Measurements from ENCODE around the gene SMYD3.

The SMYD3 gene

GRCh38 chr1:246506674-246507481 lies at the start of gene SMYD3:
Gene SMYD3 (minus strand): TSS chr1:246507279.
- no peak for DNase-seq (ENCODE audit: low read depth)

DNA sequence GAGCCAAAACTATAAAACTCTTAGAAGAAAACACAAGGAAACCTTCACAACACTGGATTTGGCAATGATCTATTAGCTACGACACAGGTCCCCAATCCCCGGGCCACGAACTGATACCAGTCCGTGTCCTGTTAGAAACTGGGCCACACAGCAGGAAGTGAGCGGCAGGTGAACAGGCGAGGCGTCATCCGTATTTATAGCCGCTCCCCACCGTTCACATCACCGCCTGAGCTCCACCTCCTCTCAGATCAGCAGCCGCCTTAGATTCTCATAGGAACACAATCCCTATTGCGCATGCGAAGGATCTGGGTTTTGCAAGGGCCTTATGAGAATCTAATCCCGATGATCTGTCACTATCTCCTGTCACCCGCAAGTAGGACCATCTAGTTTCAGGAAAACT lies 47.1 kb upstream of the SMYD3 start:
- no peak for DNase-seq (ENCODE audit: low read depth)

DNA sequence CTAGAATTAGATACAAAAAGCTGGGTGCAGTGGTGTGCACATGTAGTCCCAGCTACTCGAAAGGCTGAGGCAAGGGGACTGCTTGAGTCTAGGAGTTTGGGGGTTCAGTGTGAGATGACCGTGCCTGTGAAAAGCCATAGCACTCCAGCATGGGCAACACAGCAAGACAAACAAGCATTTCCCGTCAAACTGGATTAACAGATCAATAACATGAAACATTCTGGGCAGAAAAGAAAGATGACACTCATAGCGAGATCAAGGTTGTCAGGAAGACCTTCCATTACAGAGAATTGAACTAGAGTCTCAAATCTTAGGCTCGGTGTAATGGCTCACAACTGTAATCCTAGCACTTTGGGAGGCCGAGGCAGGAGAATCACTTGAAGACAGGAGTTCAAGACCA lies 45.0 kb upstream of the SMYD3 start:
- no peak for DNase-seq (ENCODE audit: low read depth)

- no peak for DNase-seq (ENCODE audit: low read depth)
Observed at GRCh38 chr1:246550402-246550801, 43.3 kb upstream of the SMYD3 start.

- DNase-seq (ENCODE audit: low read depth): no peak
Observed at GRCh38 chr1:246549665-246550064, 42.6 kb upstream of the SMYD3 start.

GRCh38 chr1:246544001-246544400 lies 36.9 kb upstream of the SMYD3 start:
- no peak for DNase-seq (ENCODE audit: low read depth)

DNA sequence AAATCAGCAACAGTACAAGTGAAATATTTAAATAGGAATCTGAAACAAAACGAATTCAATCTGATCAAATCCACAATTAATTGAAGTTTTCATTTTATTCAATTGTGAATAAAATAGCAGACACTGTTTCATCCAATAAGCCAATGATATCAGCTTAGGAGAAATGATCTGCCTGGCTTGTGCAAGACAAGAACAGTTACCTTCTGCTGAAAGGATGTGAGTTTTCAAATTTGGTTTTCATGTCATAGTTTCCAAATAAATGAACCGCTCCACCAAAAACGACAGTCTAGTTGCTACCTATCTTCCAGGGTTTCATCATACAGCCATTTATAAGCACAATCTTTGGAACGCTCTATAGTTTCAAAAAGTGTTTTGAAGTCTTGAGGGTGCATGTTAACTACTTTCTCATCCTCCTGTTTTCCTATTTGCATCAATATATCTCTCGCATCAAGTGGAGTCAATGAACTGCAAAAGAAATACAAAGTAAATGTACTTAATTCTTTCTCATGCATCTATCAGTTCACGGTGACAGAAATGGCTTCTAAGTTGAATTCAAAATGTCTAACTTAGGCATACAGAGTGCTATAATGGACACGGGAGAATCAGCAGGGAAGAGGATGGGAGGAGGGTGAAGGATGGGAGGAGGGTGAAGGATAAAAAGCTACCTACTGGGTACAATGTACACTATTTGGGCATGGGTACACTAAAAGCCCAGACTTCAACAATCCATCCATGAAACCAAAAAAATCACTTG lies 33.8 kb upstream of the SMYD3 start:
- no peak for DNase-seq (ENCODE audit: low read depth)

DNA sequence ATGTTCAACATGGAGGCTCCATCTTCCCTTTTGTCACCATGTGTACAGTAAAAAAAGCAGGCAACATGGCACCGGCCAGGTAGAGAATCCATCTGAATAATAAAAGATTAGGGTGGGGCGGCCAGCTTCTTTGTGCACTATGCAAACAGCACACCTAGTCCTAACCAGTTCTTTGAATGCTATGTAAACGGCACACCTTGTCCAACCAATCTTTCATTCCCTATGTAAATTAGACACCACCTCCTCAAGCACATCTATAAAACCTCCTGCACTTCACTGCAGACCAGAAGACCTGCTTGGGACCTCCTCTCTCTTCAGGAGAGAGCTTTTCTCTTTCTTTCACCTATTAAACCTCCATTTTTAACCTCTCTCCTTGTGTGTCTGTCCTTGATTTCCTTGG lies 30.8 kb upstream of the SMYD3 start:
- no peak for DNase-seq (ENCODE audit: low read depth)

DNA sequence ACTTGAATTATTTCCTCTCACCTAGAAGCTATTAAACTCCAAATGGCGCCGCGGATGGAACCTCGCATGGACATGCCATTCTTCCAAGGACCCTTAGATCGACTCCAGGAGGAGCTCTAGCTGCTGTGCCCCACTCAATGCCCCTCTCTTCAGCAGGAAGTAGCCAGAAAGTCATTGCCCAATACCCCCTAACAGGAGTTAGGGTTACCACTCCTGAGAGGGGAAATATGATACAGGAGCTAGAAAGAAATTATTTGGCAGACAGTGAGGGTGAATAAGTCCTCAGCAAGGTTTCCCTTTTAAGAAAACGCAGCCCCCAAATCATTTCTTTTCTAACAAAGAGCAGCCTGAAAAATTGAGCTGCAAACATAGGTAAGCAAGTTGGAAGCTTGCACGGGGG lies 30.4 kb upstream of the SMYD3 start:
- no peak for DNase-seq (ENCODE audit: low read depth)

GRCh38 chr1:246534114-246534513 lies 27.0 kb upstream of the SMYD3 start:
- no peak for DNase-seq (ENCODE audit: low read depth)

- no peak for DNase-seq (ENCODE audit: low read depth)
Observed at GRCh38 chr1:246533371-246533905, 26.4 kb upstream of the SMYD3 start.

- DNase-seq (ENCODE audit: low read depth): no peak
Observed at GRCh38 chr1:246532519-246532918, 25.4 kb upstream of the SMYD3 start.

DNA sequence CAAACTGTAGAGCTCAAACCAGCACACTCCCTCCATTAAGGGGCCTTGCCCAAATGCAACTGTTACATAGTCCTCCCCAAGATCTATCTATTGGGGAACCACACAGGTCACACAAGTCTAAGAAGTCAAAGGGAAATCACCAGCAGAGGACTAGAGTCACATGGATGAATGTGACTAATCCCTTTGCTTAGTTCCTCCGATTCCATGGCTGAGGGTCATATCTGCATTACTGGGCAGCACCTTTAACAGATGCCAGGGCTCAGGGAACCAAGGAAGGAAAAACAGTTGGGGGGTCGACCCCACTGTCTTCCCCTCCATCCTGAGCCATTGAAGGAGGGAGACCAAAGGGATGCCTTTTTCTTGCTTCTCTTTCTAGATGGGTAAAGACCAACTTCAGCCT lies 23.4 kb upstream of the SMYD3 start:
- DNase-seq (ENCODE audit: low read depth): no peak

DNA sequence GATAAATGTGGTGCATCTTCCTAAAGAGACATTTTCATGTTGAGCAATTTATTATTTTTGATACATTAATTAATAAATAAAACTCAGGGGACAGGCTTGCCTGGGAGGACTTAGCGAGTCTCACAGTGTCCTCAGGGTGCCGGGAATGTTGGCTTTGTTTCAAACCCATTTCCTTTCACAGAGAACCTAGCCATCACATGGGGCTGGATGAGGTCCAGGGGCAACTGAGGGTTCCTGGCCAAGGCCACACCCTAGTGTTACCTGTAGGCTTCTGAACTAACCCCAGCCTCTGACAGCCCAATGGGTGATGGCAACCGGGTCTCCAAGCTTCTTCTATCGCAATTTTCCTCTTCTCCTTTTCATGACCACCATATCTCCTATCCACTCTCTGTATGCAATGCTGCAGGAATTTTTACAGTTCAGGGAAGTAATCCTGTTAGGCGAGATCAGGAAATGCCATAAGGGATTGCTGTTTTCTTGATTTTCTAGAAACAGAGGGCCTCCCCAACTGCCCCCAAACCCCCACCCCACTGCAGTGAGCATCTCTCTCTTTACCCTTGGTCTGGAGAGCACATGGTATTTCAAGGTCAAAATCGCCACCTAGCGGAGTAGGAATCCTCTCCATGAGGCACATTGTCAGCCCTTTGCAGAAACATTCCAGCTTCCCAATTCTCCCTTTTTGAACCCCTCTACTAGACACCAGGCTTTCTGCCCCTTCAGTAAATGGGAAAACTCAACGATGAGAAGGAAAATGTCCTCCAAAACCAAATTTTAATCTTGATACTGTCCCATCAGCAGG lies 22.1 kb upstream of the SMYD3 start:
- no peak for DNase-seq (ENCODE audit: low read depth)

GRCh38 chr1:246527402-246528088 lies 20.5 kb upstream of the SMYD3 start:
- no peak for DNase-seq (ENCODE audit: low read depth)

DNA sequence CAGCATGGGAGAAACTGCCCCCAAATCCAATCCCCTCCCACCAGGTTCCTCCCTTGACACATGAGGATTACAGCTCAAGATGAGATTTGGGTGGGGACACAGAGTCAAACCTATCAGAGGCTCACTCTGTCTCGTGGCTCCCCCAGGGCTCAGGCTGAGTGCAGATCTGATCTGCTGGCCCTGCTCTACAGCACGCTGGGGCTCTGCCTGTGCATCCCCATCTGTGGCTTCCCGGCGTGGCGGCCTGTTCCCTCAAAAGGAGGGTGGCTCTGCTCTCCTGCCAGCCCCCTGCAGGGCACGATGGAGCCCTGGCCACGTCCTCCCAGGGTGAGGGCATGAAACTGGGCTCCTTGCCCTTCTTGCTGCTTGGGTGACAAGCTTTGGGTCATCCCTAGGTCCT lies 19.8 kb upstream of the SMYD3 start:
- no peak for DNase-seq (ENCODE audit: low read depth)

GRCh38 chr1:246526380-246526779 lies 19.3 kb upstream of the SMYD3 start:
- no peak for DNase-seq (ENCODE audit: low read depth)

- DNase-seq (ENCODE audit: low read depth): no peak
Observed at GRCh38 chr1:246519514-246519913, 12.4 kb upstream of the SMYD3 start.

DNA sequence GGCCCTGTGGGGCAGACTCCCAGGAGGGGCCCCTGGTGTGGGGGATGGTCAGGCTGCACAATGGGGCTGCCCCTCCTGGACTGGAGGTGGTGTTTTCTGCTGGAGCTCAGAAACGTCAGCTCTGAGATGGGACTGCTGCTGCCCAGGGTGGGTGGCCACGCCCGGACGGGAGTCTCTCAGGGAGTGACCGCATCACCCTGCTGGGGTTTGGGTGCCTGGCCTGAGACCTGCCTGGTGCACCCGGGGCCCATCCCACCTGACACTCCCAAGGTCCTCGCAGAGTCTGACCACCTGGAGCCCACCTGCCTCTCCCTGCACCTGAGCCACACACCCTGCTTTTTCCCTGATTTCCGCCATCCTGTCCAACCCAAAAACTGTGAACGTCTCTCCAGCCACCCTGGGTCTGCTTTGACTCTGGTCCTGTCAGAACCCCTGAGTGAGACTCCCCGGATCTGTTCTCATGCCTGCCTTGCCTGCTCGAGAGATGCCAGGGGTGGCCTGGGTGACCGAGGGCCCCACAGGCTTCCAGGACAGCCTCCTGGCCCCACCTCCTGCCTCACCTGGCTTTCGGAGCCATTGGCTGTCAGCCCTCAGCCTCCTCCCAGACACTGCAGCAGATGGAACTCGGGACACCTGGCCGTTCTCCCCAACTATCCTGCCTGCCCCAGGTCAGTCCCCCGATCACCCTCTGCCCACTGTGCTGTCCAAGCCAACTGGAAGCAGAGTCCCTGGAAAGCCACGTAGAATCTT lies 11.6 kb upstream of the SMYD3 start:
- no peak for DNase-seq (ENCODE audit: low read depth)

DNA sequence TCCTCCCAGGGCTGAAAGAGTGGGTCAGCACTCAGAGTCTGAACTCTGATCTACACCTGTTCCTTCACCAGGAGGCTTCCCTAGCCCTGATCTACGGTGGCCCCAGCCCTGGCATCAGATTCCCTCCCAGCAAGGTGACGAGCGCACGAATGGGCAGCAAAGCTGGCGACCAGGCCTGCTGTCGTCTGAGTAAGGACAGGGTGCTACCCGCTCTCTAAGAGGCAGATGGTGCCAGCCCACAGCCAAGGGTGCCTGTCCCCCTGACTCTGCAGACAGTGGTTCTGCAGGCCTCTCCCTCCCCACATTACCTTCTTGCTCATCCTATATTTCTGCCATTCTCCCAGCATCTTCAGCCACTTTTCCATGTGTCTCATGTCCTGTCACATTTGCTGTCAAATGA lies 10.3 kb upstream of the SMYD3 start:
- no peak for DNase-seq (ENCODE audit: low read depth)

DNA sequence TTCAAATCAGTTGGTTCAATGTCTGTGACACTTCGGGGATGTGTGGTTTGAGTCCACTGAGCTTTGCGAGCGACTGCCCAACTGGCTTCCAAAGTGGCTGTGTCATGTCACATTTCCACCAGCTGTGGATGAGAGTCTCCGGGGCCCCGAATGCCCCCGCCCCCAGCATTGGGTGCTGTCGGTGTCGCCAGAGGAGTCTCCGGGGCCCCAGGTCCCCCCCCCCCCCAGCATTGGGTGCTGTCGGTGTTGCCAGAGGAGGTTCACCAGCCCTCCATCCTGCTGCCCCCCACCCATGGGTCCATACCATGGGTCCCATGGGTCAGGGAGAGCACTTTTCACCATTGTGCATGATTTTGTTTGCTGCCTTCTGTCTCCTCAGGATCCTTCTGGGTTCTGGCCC lies 9.0 kb upstream of the SMYD3 start:
- DNase-seq (ENCODE audit: low read depth): no peak

All from GM04503 (cell line).